Measurements from ENCODE around the gene PER1.

Gene PER1

GRCh38 chr17:8096541-8096940, 55.7 kb downstream of the PER1 start:
- no peak for TF ChIP-seq PKNOX1 (IDR thresholded peaks at IDR 0.05)
- no peak for TF ChIP-seq ZNF384 (IDR thresholded peaks at IDR 0.05)
- TF ChIP-seq ELF4 (IDR thresholded peaks at IDR 0.05): no peak
- TF ChIP-seq NFRKB (IDR thresholded peaks at IDR 0.05): no peak
- TF ChIP-seq BHLHE40 (IDR thresholded peaks at IDR 0.05; ENCODE audit: borderline replicate concordance): no peak
- TF ChIP-seq CTBP1 (IDR thresholded peaks at IDR 0.05; ENCODE audit: borderline replicate concordance): no peak
- no peak for TF ChIP-seq HDGF (IDR thresholded peaks at IDR 0.05; ENCODE audit: borderline replicate concordance)
- TF ChIP-seq SP1 (IDR thresholded peaks at IDR 0.05): no peak
- no peak for TF ChIP-seq SUZ12 (IDR thresholded peaks at IDR 0.05)
- TF ChIP-seq FOXK2 (IDR thresholded peaks at IDR 0.05): no peak
- TF ChIP-seq L3MBTL2 (conservative IDR thresholded peaks at IDR 0.05): no peak
- TF ChIP-seq ARNT (IDR thresholded peaks at IDR 0.05): no peak
- no peak for TF ChIP-seq LEF1 (IDR thresholded peaks at IDR 0.05; ENCODE audit: borderline replicate concordance)
- TF ChIP-seq TARDBP (IDR thresholded peaks at IDR 0.05): no peak
- TF ChIP-seq FOXM1 (IDR thresholded peaks at IDR 0.05; ENCODE audit: borderline replicate concordance): no peak
- no peak for TF ChIP-seq FOXA1 (IDR thresholded peaks at IDR 0.05)
- ChIA-PET POLR2A (interaction anchor here (0.7 kb wide), 1 partner anchor 23 kb away, joined by 3 read pairs; no protein-coding TSS in a partner anchor), CTCF (no interaction called here)
- no peak for DNase-seq (ENCODE audit: extremely low spot score)

GRCh38 chr17:8095361-8095760, 56.8 kb downstream of the PER1 start:
- CTCF ChIA-PET: interaction anchor here (2.0 kb wide), 1 partner anchor 15 kb away, joined by 18 read pairs; no protein-coding TSS in a partner anchor
- DNase-seq (ENCODE audit: extremely low spot score): no peak
- POLR2A ChIA-PET: no interaction called here
- TF ChIP-seq ZNF384 (IDR thresholded peaks at IDR 0.05) (no peak), NFRKB (IDR thresholded peaks at IDR 0.05) (no peak), HDGF (IDR thresholded peaks at IDR 0.05; ENCODE audit: borderline replicate concordance) (no peak), SP1 (IDR thresholded peaks at IDR 0.05) (no peak), TARDBP (IDR thresholded peaks at IDR 0.05) (no peak), SUZ12 (IDR thresholded peaks at IDR 0.05) (no peak), FOXM1 (IDR thresholded peaks at IDR 0.05; ENCODE audit: borderline replicate concordance) (no peak), FOXA1 (IDR thresholded peaks at IDR 0.05) (no peak), PKNOX1 (IDR thresholded peaks at IDR 0.05) (no peak), FOXK2 (IDR thresholded peaks at IDR 0.05) (no peak)

- CTCF ChIA-PET: no interaction called here
- no peak for TF ChIP-seq ELF4 (IDR thresholded peaks at IDR 0.05)
- no peak for TF ChIP-seq HDGF (IDR thresholded peaks at IDR 0.05; ENCODE audit: borderline replicate concordance)
- TF ChIP-seq LEF1 (IDR thresholded peaks at IDR 0.05; ENCODE audit: borderline replicate concordance): no peak
- TF ChIP-seq ZNF384 (IDR thresholded peaks at IDR 0.05): no peak
- DNase-seq (ENCODE audit: extremely low spot score): no peak
- POLR2A ChIA-PET: interaction anchor here (1.4 kb wide), 1 partner anchor 12 kb away, joined by 4 read pairs; no protein-coding TSS in a partner anchor
These were observed 61.0 kb downstream of the PER1 start for GRCh38 chr17:8091033-8091687.
